NCI-H2107 (cell line): ENCODE results near the gene ARMH4.

Experiments used
- DNase-seq: peaks from one replicate; lab custom pipeline; 2025; lab: John Stamatoyannopoulos, UW

The ARMH4 gene

DNA sequence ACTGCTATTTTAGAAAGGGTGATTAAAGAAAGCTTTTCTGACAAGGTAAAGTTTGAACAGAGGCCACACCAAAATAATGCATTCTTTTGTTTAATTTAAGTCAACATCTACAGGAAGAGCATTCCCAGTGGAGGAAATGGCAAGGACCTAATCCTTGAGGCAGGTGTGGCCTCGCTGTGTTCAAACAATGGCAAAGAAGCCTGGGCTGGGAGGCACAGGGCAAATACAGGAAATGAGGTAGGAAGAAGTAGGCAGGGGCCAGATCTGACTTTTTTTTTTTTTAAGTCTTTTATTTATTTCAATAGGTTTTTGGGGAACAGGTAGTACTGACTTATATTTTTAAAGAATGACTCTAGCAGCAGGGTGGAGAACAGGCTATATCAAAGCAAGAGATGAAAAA, 53.5 kb downstream of the ARMH4 start:
- no peak for DNase-seq

DNA sequence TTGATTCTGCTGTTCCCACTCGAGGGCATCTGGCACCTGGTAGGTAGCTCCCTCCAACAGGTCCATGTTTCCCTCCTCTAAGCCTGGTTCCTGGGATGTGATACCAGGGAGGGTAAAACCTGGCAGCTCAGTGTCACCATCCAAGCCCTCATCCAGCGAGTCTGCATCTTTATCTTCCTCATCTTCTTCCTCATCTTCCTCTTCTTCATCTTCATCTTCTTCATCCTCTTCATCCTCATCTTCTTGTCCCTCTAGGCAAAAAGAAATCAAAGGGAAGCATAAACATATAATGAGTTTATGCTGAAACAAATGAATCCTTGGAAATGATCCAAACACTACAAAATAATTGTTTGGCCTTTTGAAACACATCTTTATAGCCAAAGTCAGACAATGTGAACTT, 55.3 kb downstream of the ARMH4 start:
- DNase-seq: no peak

DNA sequence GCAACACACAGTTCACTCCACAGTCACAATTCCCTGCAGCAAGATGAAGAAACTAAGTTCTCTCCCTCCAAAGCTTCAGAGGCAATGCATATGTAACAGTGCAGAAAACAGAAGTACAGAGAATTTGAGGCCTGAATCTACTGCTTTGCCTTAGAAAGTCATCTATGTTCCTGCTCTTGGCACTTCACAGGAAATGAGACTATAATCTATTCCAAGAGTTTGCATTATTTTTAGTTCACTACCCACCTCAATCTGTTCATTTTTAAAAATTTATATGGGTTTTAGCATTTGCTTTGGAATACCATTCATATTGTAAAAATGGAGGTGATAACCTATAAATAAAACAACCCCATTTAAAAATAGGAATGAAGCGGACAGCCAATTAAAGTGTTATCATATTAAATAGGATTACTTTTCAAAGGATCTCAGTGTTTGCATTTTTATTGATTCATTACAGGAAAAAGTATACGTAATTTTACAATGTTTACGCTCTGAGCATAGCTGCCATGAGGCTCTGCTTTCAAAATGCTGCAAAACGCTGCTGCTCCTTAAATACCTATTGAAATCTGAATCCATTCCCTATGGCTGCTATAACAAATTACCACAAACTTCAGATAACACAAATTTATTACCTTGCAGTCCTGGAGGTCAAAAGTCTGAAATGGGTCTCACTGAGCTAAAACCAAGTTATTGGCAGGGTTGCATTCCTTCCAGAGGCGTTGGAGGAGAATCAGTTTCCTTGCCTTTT, 60.0 kb downstream of the ARMH4 start:
- DNase-seq: no peak

DNA sequence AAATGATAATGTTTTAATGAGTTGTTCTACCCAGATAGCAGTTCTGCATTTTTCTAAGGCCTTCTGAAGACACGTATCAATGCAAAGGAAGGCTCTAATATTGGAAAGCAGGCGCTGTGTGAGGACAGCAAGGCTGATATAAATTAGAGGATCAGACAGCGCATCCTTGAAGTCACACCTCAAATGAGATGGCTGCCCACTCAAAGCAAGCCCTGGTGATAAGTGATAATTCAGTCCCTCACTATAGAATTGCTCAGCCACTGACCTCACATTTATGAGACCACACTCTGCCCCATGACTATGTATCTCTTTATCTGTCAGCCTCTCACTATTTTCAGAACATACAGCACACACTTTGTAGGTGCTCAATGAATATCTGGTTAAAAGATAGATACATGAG, 62.4 kb downstream of the ARMH4 start:
- DNase-seq: no peak

DNA sequence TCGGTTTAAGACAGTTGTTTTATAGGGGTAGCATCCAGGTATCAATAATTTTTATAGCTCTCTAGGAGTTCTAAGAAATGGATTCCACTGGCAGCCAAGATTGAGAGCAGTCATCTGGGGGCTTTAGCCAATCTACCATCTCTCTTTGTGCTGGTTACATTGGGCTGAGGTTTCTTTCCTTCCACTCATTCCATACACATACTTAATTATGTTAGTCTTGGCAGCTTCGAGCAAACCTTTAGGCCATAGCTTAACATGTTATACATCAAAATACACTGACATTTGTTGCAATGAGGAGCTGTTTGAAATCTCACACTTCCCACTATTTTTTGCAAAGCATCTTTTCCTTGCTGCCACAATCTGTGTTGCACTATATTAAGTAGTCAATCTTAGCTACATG, 63.1 kb downstream of the ARMH4 start:
- no peak for DNase-seq

DNA sequence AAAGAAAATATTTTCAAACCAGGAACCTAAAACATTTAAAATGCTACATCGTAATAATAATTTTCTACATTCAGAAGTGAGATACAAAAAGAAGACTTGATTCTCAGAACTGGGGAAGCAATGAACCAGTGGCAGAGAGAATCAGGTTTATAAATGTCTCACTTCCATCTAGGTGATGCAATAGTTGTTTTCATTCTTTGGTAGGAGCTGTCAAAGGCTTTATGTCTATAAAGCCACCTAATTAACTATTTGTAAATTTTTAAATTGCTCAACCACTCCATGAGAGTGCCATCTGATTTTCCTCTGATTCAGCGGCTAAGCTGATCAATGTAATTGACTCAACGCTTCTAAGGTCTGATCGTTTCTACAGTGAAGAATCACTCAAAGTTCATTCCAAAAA, 66.1 kb downstream of the ARMH4 start:
- DNase-seq: no peak

DNA sequence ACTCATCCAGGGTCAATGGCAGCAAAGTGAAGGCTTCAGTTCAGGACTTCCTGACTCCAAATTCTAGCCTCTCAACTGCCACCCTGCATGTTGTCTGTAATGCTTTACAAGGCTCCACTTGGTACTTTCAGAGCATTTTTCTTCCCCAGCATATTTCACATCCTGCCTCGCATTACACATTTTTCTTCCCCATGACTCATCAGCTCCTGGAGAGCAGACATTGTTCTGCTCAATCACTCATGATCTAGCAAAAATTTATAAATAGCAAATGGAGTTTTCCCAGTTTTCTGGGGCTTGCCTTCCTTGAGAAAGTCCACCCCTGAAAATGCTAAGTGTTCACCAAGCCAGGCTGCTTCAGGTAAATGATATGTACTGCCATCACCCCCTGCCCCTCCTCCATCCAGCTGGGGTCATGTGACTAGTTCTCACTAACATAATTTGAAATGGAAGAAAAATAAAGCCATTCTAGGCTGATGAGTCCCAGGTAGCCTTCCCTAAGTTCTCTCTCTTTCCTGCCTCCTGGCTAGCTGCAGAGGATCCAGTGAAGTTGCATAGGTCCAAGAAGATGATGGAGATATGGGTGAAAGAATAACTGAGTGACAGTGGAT, 69.4 kb downstream of the ARMH4 start:
- no peak for DNase-seq

DNA sequence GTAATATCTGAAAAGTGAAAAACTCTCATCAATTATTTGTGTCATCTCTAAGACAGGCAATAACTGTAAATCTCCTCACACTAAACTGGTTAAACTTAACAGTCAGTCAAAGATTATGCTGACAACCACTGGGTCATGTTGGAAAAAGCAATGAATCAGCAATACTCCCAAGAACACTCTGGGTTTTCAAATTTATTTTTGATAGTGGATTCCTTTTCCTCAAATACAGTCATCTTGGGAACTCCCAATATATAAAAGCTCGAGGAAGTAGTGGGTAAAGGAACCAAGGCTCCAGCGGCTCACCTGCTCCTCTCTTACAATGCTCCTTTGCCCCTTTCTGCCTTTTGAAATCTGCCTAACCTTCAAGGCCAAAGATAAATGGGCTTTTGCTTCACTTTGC, 70.0 kb downstream of the ARMH4 start:
- DNase-seq: no peak

DNA sequence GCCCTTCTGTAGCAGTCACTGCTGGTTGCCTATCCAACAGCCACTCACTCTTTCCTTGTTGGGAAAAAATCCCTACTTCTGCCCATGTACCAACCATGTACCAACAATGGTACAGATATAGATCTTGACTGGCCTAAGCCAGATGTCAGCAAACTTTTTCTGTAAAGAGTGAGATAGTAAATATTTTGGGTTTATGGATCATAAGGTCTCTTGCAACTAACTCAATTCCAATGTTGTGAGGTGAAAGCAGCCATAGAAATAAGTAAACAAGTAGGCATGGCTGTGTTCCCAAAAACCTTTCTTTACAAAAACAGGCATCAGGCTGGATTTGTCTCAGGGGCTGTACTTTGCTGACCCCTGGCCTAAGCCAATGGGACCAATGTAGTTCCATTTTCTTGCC, 73.5 kb downstream of the ARMH4 start:
- no peak for DNase-seq

DNA sequence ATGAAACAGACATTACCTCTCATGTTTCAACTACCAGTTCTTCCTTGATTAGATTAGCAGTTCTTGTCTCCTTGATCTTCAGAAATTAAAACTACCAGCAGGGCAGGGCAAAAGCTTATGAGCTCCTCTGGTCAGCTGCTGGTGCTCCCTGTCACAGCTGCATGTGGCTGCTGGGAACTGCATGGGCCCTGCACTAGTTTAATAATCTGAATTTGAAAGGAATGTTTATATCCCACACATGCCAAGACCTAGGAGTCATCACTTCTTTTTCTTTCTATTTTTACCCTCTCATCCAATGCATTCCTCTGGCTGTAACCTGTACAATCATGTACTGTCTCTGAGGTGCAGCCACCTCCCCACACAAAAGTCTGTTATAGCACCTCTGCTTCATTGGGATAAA, 73.9 kb downstream of the ARMH4 start:
- no peak for DNase-seq

DNA sequence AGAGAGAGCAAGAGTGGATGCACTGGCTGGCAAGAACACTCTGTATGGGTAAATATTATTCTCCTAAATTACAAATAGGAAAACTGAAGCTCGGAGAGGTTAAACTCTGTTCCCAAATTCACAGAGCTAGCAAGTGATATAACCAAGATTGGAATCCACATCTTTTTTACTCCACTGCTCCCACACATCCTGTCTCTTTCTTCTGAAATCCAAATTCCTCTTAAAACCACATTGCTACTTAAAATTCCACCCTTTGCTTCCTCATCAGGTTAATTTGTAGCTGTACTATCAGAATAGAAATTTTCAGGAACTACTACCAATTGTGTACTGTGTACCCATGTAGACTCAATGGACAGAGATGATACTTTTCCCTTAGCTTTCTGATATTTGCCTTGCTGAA, 74.4 kb downstream of the ARMH4 start:
- DNase-seq: no peak

DNA sequence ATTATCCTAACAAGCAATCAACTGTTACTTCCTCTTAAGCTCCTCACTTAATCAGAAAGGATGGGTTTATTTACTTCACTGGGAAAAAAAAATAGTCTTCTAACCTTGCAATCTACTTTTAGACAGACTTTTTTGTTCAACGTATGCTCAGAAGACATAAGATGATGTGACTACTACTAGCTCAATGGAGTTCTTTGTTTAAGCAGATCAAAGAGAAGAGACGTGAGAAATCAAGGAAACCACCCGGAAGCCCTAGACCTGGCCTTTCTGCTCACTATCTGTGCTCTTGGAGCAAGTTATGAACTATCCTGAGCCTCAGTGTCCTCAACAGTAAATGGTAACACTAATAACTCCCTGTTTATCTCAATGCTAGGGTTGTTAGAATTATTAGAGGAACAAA, 78.5 kb downstream of the ARMH4 start:
- DNase-seq: no peak

DNA sequence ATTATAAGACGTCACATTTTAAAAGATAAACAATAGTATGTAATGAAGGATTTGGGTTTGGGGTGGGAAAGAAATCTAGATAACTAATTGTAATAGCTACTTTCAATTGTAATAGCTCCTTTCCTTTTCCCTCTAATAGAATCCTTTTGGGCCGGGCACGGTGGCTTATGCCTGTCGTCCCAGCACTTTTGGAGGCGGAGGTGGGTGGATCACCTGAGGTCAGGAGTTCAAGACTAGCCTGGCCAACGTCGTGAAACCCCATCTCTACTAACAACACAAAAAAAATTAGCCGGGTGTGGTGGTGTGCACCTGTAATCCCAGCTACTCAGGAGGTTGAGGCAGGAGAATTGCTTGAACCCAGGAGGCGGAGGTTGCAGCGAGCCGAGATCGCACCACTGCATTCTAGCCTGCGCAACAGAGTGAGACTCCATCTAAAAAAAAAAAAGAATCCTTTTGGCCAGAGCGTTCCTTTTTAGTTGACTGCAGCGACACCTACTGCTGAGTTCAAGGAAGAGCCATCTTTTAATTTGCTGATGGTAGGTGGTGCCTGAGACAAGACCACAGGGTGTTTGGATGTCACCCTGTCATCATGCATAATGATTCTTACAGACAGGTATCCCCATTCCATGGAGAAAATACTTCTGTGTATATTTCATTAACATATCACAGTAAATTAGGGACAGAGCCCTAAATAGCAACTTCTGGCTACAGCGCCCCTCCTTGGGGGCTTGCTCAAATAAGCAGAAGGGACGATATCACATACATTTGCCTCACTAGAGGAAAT, 79.5 kb downstream of the ARMH4 start:
- peak; percentile 54 for DNase-seq

DNA sequence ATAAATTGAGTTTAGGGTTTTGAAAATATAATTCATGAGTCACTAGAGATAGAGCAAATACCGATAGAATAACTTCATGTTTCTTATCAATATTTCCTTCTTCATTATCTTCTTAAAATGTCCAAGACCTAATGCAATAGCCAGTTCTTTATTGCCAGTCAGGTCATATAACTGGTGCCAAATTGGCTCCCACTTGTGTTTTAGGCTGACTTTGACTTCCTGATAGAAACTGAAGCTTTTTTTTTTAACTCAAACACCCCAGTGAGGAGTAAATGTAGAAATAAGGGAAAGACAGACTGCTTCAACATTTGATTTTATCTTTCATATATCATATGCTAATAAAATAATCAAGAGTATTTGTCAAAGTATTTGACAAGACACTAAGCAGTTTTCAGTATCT, 80.7 kb downstream of the ARMH4 start:
- DNase-seq: no peak

DNA sequence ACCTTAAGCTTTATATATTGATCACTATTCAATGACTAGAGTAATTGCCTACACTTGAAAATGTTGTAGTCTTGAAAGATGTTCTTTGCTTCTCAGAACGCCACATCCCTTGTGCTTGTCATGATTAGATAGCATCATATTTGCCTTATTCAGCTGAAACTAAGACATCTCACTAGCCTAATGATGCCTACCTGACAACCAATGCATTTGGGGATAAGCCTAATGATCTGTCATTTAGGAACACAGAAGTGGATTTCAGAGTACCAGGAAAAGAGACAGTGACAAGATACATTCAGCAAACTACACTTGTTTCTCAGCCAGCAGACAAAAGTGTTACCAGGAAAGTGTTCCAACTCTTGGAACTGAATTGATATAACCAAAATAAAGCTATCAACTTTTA, 83.7 kb downstream of the ARMH4 start:
- DNase-seq: no peak

DNA sequence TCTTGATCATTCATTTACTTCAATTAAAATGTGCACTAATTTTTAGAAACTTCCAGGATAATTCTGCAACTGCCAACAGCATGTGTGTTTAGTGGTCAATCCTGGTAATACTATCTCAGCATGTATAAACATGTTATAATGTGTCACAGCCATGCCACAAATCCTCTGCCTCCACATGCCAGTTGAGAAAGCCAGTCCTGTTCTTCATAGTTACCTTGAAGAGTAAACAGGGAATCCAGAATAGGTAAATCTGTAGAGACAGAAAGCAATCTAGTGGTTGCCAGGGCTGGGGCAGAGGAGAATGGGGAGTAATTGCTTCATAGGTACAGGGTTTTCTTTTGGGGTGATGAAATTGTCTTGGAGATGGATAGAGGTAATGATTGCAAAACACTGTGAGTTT, 85.9 kb downstream of the ARMH4 start:
- no peak for DNase-seq

DNA sequence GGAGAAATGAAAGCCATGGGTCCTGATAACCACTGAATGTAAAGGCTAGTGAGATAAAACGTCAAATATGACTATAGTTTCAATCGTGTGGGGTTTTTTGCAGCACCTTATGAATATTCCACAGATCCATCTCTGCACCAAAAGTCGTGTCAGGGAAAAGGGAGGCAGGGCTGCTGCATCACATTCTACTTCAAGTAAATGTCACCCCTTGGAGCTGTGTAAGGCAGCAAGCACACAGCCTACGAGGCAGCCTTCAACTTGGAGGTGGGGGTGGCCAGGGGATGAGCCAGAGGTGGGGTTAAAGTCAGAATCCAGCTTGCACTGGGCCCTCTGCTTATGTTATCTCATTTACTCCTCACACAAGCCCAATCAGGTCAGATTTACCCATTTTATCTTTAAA, 90.4 kb downstream of the ARMH4 start:
- no peak for DNase-seq

DNA sequence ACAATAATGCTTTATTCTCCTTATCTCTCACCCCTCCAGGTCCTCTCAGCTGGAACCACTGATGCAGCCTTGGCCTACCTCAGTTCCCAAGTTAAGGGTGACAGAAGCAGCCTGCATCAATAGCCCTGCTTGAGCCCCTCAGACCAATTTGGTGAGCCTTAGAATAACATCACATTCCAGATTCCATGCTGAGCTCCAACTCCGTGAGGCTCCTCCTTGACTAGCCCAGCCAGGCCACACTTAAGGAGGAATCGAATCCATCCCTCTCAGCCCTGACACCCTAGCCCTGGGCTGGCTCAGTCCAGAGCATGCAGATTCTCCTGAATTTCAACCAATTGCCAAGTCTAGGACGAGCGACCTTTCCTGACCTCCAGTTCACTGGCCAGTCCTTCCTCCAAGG, 91.1 kb downstream of the ARMH4 start:
- no peak for DNase-seq

DNA sequence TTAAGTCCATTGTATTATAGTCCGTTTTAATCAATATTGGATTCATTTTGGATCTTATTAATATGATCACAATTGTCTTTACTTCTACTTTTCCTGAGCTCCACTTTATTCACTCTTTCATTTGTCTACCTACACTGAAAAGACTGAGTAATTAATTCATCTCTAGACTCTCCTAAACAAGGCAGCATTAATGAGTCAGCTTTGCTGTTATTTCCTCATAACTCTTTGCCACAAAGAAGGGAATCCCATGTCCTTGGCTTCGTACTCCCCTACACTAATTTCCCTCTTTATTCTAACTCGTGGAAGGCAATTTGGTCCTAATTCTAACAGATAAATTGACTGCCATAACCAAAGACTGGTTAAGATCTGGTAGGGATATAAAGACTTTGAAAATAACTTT, 91.9 kb downstream of the ARMH4 start:
- DNase-seq: no peak

DNA sequence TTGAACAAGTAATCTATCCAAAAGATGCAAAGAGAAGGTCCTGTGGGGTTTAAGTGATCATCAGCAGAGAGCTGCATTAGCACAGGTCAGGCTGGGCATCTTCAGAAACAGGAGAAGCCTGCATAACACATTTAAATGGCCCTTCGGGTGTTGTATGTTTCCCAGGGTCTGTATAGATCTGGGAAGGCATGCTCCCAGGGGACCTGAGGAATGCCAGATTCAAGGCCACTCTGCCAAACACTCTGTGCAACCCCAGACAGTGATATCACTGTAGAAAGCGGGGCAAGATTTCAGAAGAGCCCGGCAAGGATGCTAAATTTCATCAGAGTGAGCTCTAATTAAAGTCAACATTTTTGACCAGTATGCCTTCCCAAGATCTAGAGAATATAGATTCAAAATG, 92.9 kb downstream of the ARMH4 start:
- DNase-seq: no peak

DNA sequence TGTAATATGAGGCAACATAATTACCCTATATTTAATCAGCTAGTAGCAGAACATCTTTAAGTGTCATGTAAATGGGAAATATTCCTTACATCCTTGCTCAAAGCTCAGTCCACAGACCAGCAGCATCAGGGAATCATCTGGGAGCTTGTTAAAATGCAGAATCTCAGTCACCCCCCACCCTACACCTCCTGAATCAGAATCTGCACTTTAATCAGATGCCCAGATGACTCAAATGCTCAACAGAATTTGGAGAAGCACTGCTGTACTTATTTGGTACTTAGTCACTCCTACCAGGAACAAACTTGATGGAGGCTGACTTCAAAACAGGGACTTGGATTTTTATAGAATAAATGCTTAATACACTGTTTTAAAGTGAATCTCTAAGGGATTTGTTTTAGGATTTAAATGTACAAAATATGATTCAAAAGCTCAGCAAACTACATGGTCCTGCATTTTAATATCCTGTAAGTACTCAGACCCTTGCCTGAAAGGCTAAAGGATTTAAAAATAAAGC, 96.5 kb downstream of the ARMH4 start:
- no peak for DNase-seq

DNA sequence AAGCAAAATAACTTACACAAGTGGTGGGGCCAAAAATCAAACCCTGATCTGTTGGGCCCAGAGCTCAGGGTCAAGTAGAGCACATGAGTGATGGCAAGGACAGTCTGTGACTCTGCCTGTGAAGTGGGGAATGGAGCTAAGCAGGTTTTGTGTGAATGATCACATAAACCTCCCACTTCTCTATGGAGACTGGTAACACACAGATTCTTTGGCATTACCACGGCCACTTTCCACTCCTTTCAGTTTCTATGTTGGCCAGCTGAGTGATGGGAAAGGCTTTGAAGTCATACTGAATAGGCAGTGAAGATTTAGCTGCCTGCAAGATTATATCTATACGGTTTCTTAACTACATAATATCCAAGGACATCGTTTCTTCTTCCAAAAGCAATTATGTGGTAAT, 97.9 kb downstream of the ARMH4 start:
- no peak for DNase-seq

DNA sequence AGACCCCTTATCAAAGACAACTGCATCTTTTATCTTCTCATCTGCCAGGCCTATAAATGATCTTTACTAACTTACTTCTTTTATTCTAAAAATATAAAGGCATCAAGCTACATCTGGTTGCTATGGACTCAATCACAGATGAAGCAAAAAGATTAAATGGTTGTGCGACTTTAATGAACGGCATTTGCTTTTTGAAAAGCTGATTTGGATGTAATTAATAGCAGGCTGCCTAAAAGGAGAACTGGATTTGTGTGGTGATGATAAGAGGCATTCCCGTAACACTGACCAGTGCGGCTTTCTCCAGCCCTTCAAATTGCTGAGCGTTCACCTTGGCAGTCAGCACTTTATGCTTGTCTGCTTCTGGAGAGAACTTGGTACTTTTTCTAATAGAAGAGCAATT, 103.8 kb downstream of the ARMH4 start:
- no peak for DNase-seq
